Measurements from ENCODE around the gene ITSN2. TPM values are rescaled to one million over a fixed set of nuclear protein-coding genes. Genes with fewer than 3 reads are reported as not detected.
A peak's percentile ranks its signal among the peaks of the same experiment; 100 is the strongest.
"Not testable (repeated sequence)": the region's sequence is repeated elsewhere in the genome, so short reads cannot be mapped to it uniquely, and the experiment has no call there.

Gene ITSN2
- 50.7 TPM for polyA plus RNA-seq (2012; ENCODE audit: missing spikeins)

- peak; percentile 72 for DNase-seq (ENCODE audit: insufficient read length)
- TF ChIP-seq POLR2A (IDR thresholded peaks at IDR 0.05; ENCODE audit: low read depth, low read length): peak; percentile 96
- peak; percentile 74 for TF ChIP-seq POLR2AphosphoS5 (IDR thresholded peaks at IDR 0.05; ENCODE audit: low read depth, low read length)
- TF ChIP-seq TAF1 (IDR thresholded peaks at IDR 0.05; ENCODE audit: borderline replicate concordance, low read depth, low read length): 0 out of 2 replicates have a peak, but pooled peaks have one; percentile 77
- peak; percentile 88 for FAIRE-seq
Measured at GRCh38 chr2:24360050-24360962, at the start of gene ITSN2. Gene ITSN2, minus strand, starts transcription at chr2:24360536. Its CDS starts 32,454 bp downstream, at chr2:24328082.

GRCh38 chr2:24409171-24409570 is 48.8 kb upstream of the ITSN2 start:
- TF ChIP-seq POLR2AphosphoS5 (IDR thresholded peaks at IDR 0.05; ENCODE audit: low read depth, low read length) (no peak), POLR2A (IDR thresholded peaks at IDR 0.05; ENCODE audit: low read depth, low read length) (no peak), TAF1 (IDR thresholded peaks at IDR 0.05; ENCODE audit: borderline replicate concordance, low read depth, low read length) (no peak)
- DNase-seq (ENCODE audit: insufficient read length) (no peak), FAIRE-seq (no peak)

GRCh38 chr2:24408704-24409103 is 48.4 kb upstream of the ITSN2 start:
- not testable (repeated sequence) for DNase-seq (ENCODE audit: insufficient read length); FAIRE-seq

- TF ChIP-seq POLR2A (IDR thresholded peaks at IDR 0.05; ENCODE audit: low read depth, low read length): no peak
- TF ChIP-seq TAF1 (IDR thresholded peaks at IDR 0.05; ENCODE audit: borderline replicate concordance, low read depth, low read length): no peak
- no peak for TF ChIP-seq POLR2AphosphoS5 (IDR thresholded peaks at IDR 0.05; ENCODE audit: low read depth, low read length)
- DNase-seq (ENCODE audit: insufficient read length) (no peak), FAIRE-seq (no peak)
Measured at GRCh38 chr2:24404491-24404921, 44.2 kb upstream of the ITSN2 start.

GRCh38 chr2:24403832-24404212 is 43.5 kb upstream of the ITSN2 start:
- FAIRE-seq (no peak), DNase-seq (ENCODE audit: insufficient read length) (no peak)
- TF ChIP-seq POLR2AphosphoS5 (IDR thresholded peaks at IDR 0.05; ENCODE audit: low read depth, low read length): no peak
- no peak for TF ChIP-seq TAF1 (IDR thresholded peaks at IDR 0.05; ENCODE audit: borderline replicate concordance, low read depth, low read length)
- TF ChIP-seq POLR2A (IDR thresholded peaks at IDR 0.05; ENCODE audit: low read depth, low read length): no peak

GRCh38 chr2:24403168-24403831 is 43.0 kb upstream of the ITSN2 start:
- no peak for DNase-seq (ENCODE audit: insufficient read length)
- FAIRE-seq: no peak
- TF ChIP-seq POLR2AphosphoS5 (IDR thresholded peaks at IDR 0.05; ENCODE audit: low read depth, low read length) (no peak), POLR2A (IDR thresholded peaks at IDR 0.05; ENCODE audit: low read depth, low read length) (no peak), TAF1 (IDR thresholded peaks at IDR 0.05; ENCODE audit: borderline replicate concordance, low read depth, low read length) (no peak)

GRCh38 chr2:24402242-24403097 is 42.1 kb upstream of the ITSN2 start:
- no peak for DNase-seq (ENCODE audit: insufficient read length)
- FAIRE-seq: no peak
- no peak for TF ChIP-seq TAF1 (IDR thresholded peaks at IDR 0.05; ENCODE audit: borderline replicate concordance, low read depth, low read length)
- TF ChIP-seq POLR2A (IDR thresholded peaks at IDR 0.05; ENCODE audit: low read depth, low read length): no peak
- TF ChIP-seq POLR2AphosphoS5 (IDR thresholded peaks at IDR 0.05; ENCODE audit: low read depth, low read length): no peak

GRCh38 chr2:24400207-24400907 is 40.0 kb upstream of the ITSN2 start:
- TF ChIP-seq TAF1 (IDR thresholded peaks at IDR 0.05; ENCODE audit: borderline replicate concordance, low read depth, low read length) (no peak), POLR2A (IDR thresholded peaks at IDR 0.05; ENCODE audit: low read depth, low read length) (no peak)
- FAIRE-seq (no peak), DNase-seq (ENCODE audit: insufficient read length) (no peak)

GRCh38 chr2:24399434-24400206 is 39.3 kb upstream of the ITSN2 start:
- FAIRE-seq: no peak
- DNase-seq (ENCODE audit: insufficient read length): no peak

GRCh38 chr2:24394998-24395397 is 34.7 kb upstream of the ITSN2 start:
- FAIRE-seq (no peak), DNase-seq (ENCODE audit: insufficient read length) (no peak)
- TF ChIP-seq TAF1 (IDR thresholded peaks at IDR 0.05; ENCODE audit: borderline replicate concordance, low read depth, low read length): no peak
- TF ChIP-seq POLR2A (IDR thresholded peaks at IDR 0.05; ENCODE audit: low read depth, low read length): no peak
- no peak for TF ChIP-seq POLR2AphosphoS5 (IDR thresholded peaks at IDR 0.05; ENCODE audit: low read depth, low read length)

More at GRCh38 chr2:24399434-24400206, 39.3 kb upstream of the ITSN2 start:
- no peak for TF ChIP-seq POLR2A (IDR thresholded peaks at IDR 0.05; ENCODE audit: low read depth, low read length)
- no peak for TF ChIP-seq TAF1 (IDR thresholded peaks at IDR 0.05; ENCODE audit: borderline replicate concordance, low read depth, low read length)
- no peak for TF ChIP-seq POLR2AphosphoS5 (IDR thresholded peaks at IDR 0.05; ENCODE audit: low read depth, low read length)

All from GM12892 (cell line).